ENCODE results near the gene CFAP92. TPM values are rescaled to one million over a fixed set of nuclear protein-coding genes. Genes with fewer than 3 reads are reported as not detected.

CFAP92 gene
- total RNA-seq, 1 experiment from 2014 or later = 0.92 TPM

- Histone ChIP-seq H3K23ac (ENCODE audit: insufficient read length, low read depth, low read length) (no peak overlapping the region), H2BK12ac (ENCODE audit: insufficient read length, low read depth, low read length) (no peak overlapping the region), H3K18ac (ENCODE audit: insufficient read length, low read depth, low read length) (no peak overlapping the region), H2BK5ac (ENCODE audit: insufficient read length, low read length) (no peak overlapping the region), H2AFZ (ENCODE audit: low read length) (no peak overlapping the region), H4K8ac (replicated peaks; ENCODE audit: insufficient read length, low read depth, low read length) (no peak overlapping the region), H3K4me1 (ENCODE audit: insufficient read depth, low read length) (peaks cover 2% of the 10 kb centered on the region; the same call in 1 of the 2 replicates), H3K79me2 (ENCODE audit: insufficient read depth, low read length) (no peaks in the 10 kb centered on the region), H4K91ac (ENCODE audit: insufficient read length, low read depth, low read length) (no peak overlapping the region), H3K9me3 (ENCODE audit: control insufficient read depth, low read depth, low read length) (no peaks in the 10 kb centered on the region), H3K9ac (ENCODE audit: extremely low read depth, insufficient read length, low read length) (no peak overlapping the region), H4K20me1 (ENCODE audit: control insufficient read depth, insufficient read depth, insufficient read length) (no peaks in the 10 kb centered on the region), H2BK20ac (ENCODE audit: low read depth, low read length, poor library complexity, severe bottlenecking) (no peak overlapping the region), H3K14ac (ENCODE audit: insufficient read depth, low read length) (no peak overlapping the region), H3K4me2 (ENCODE audit: insufficient read depth, insufficient read length, low read length) (no peak overlapping the region), H2AK5ac (ENCODE audit: insufficient read length, low read length) (no peak overlapping the region), H3K23me2 (ENCODE audit: insufficient read length, low read depth, low read length, poor library complexity, severe bottlenecking) (peaks cover 16% of the 10 kb centered on the region), H3K27me3 (ENCODE audit: insufficient read depth, low read length) (peaks cover 22% of the 10 kb centered on the region), H3K79me1 (ENCODE audit: insufficient read depth, low read depth, low read length, poor library complexity, severe bottlenecking) (no peaks in the 10 kb centered on the region), H3K4ac (ENCODE audit: low read depth, low read length) (no peak overlapping the region), H4K5ac (ENCODE audit: insufficient read length, low read depth, low read length) (no peak overlapping the region), H3T11ph (ENCODE audit: low read length) (no peak overlapping the region), H3K27ac (ENCODE audit: insufficient read length, low read depth, low read length) (no peak overlapping the region), H3K56ac (ENCODE audit: insufficient read length, low read depth, low read length) (no peak overlapping the region), H2BK120ac (ENCODE audit: low read depth, low read length, poor library complexity, severe bottlenecking) (no peak overlapping the region), H2BK15ac (ENCODE audit: low read depth, low read length) (no peak overlapping the region)
- no peak for DNase-seq
- H3K27ac Mint-ChIP-seq = no peak overlapping the region
- WGBS (ENCODE audit: extremely low coverage, insufficient read length, low lambda C conversion rate) = no CpG with 5 or more reads among the region's 1 CpG
- no peak overlapping the region for H3K4me3 Mint-ChIP-seq
- H3K36me3 Mint-ChIP-seq (ENCODE audit: insufficient read depth in 1 of 3, low read depth in 3 of 3) = no peaks in the 10 kb centered on the region; a peak in 3 of 7 replicates
- H3K4me1 Mint-ChIP-seq = peaks cover 31 to 45% of the 10 kb centered on the region in 2 experiments
- peaks cover 0 to 4% of the 10 kb centered on the region in 2 experiments; a peak in 2 of 5 replicates for H3K9me3 Mint-ChIP-seq
- no peak for TF ChIP-seq CTCF (conservative IDR thresholded peaks at IDR 0.05)
- H3K27me3 Mint-ChIP-seq (ENCODE audit: low read depth) = peaks cover 92% of the 10 kb centered on the region
Observed at GRCh38 chr3:128996200-128996599, 2.3 kb upstream of the CFAP92 start.
